PFSK-1 (cell line): ENCODE measurements around the gene ZNF608.

ENCODE experiments used
- FOXP2 ChIP-seq: optimal IDR thresholded peaks from 2 replicates; pipeline ENCODE3; 2011; ENCODE audit warnings: borderline replicate concordance, control low read depth, inconsistent platforms; ENCODE audit not compliant: insufficient read depth; ENCODE audit errors: extremely low read length, extremely low read depth
- POLR2AphosphoS5 ChIP-seq: IDR thresholded peaks from 2 replicates; pipeline ENCODE4 v1.6.1; 2012; ENCODE audit warnings: low read depth, mild to moderate bottlenecking, control low read depth, low read length, moderate library complexity
- SIN3A ChIP-seq: IDR thresholded peaks from 2 replicates; pipeline ENCODE4 v1.6.1; 2012; ENCODE audit warnings: mild to moderate bottlenecking, low read length, moderate library complexity, borderline replicate concordance; ENCODE audit not compliant: insufficient read depth
- TAF1 ChIP-seq: IDR thresholded peaks from 2 replicates; pipeline ENCODE4 v1.6.1; 2012; ENCODE audit warnings: low read length, control low read depth, borderline replicate concordance; ENCODE audit not compliant: insufficient read depth
- TF ChIP-seq, protein P1 (sequence below), 2 experiments: IDR thresholded peaks; 2 replicates each; pipeline versions ENCODE4 v1.6.1 to v1.8.0; 2011 to 2012; ENCODE audit warnings: low read depth in 2 of 2, low read length in 2 of 2, control low read depth in 1 of 2, inconsistent platforms in 1 of 2, mild to moderate bottlenecking in 1 of 2, moderate library complexity in 1 of 2; ENCODE audit not compliant: insufficient read depth in 1 of 2

The ZNF608 gene

DNA sequence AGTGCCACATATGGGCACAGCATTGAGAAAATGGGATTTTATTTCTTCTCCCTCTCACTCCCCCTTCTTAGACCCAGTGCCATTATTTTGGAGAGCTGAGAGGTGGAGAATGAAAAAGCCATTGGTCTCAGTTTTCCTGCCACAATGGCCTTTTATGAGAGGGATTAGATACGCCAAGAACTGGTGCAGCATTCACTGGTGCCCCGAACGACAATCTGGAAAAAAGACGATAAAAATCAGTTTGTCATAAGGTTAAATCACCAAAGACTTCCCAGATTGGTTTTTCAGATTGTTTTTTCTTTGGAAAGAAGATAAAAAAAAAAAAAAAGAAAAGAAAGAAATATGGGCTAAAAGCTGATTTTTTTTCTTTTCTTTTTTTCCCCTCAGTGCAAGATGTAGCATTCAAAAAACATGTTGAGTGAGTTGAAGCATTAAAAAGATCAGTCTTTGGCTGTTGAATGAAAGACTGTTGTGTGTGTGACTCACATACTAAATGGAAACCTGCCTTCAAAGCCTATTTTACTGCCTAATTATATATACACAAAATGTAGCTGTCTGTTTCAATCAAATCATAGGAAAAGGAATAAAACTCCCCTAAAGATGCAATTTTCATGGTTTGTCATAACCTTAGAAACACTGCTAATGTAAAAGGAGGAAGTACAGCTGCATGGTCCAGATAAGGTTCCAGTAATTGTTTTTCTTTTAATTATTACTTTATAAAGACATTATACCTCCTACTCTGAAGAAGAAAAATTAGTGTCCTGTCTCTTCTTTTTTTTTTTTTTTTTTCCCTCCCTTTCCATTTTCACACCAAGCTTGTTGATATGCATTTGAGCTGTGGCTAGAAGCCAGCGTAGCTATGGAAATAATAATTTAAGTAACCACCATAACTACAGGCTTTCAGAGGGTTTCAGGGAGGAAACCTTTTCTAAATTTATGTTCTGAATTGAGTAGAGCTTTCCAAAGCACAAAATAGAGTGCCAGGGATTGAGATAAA lies 27.2 kb upstream of the ZNF608 start:
- no peak for TF ChIP-seq POLR2AphosphoS5
- TF ChIP-seq, protein P1, sequence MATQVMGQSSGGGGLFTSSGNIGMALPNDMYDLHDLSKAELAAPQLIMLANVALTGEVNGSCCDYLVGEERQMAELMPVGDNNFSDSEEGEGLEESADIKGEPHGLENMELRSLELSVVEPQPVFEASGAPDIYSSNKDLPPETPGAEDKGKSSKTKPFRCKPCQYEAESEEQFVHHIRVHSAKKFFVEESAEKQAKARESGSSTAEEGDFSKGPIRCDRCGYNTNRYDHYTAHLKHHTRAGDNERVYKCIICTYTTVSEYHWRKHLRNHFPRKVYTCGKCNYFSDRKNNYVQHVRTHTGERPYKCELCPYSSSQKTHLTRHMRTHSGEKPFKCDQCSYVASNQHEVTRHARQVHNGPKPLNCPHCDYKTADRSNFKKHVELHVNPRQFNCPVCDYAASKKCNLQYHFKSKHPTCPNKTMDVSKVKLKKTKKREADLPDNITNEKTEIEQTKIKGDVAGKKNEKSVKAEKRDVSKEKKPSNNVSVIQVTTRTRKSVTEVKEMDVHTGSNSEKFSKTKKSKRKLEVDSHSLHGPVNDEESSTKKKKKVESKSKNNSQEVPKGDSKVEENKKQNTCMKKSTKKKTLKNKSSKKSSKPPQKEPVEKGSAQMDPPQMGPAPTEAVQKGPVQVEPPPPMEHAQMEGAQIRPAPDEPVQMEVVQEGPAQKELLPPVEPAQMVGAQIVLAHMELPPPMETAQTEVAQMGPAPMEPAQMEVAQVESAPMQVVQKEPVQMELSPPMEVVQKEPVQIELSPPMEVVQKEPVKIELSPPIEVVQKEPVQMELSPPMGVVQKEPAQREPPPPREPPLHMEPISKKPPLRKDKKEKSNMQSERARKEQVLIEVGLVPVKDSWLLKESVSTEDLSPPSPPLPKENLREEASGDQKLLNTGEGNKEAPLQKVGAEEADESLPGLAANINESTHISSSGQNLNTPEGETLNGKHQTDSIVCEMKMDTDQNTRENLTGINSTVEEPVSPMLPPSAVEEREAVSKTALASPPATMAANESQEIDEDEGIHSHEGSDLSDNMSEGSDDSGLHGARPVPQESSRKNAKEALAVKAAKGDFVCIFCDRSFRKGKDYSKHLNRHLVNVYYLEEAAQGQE (IDR thresholded peaks at IDR 0.05; ENCODE audit: insufficient read depth in 1 of 2, low read depth in 2 of 2, low read length in 2 of 2): no peak
- TF ChIP-seq FOXP2: no peak
- TF ChIP-seq TAF1: no peak
- TF ChIP-seq SIN3A: no peak

DNA sequence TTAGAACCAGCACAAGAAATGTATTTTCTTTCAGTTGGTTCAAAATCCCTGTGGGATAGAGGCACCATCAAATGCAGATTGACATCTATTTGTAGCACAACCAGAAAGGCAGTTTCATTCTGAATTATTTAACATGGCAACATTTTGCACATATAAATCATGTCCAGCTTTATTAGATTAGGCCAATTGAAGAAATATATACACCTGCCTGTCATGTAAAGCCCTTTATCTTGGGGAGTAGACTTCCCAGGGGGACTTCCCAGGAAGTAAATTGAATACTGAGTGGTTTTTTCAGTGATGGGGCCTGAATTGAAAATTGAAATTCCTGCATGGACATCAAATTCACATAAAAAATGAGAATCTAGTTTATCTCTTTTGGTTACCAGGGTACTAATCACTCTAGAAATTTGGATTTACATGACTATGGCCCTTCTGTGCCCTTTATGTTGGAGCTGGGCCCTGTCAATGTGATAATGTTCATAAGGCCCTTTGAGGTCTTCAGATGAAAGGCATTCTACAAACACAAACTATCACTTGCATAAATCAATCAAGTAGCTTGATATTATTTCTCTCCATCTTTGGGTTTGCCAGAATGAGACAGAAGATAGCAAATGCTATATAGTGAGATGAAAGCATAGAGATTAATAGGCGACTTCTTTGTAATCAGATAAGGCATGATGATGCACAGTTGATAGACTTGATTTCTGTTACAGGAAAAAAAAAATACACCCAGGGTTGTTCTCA lies 26.2 kb upstream of the ZNF608 start:
- no peak for TF ChIP-seq TAF1
- no peak for TF ChIP-seq POLR2AphosphoS5
- TF ChIP-seq FOXP2: no peak
- TF ChIP-seq, protein P1 (IDR thresholded peaks at IDR 0.05; ENCODE audit: insufficient read depth in 1 of 2, low read depth in 2 of 2, low read length in 2 of 2): no peak
- TF ChIP-seq SIN3A: no peak

DNA sequence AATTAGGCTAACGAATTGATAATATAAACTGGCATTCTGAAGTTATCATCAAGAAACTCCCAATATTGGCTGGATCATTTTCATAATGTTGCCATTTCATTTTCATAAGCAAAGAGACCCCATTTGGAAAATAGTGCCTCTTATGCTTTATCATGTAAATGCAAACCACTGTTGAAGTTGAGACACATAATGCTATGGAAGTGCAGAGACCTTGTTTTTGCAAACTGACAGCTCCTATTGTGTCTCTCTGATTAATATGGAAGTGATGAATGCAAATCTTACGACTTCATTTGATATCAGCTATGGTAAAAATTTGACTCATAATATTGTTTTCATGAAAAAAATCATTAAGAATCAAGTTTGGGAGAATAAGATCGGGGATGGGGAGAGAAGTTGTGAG lies 25.3 kb upstream of the ZNF608 start:
- TF ChIP-seq, protein P1 (IDR thresholded peaks at IDR 0.05; ENCODE audit: insufficient read depth in 1 of 2, low read depth in 2 of 2, low read length in 2 of 2): no peak
- TF ChIP-seq POLR2AphosphoS5 (no peak), FOXP2 (no peak), SIN3A (no peak), TAF1 (no peak)

DNA sequence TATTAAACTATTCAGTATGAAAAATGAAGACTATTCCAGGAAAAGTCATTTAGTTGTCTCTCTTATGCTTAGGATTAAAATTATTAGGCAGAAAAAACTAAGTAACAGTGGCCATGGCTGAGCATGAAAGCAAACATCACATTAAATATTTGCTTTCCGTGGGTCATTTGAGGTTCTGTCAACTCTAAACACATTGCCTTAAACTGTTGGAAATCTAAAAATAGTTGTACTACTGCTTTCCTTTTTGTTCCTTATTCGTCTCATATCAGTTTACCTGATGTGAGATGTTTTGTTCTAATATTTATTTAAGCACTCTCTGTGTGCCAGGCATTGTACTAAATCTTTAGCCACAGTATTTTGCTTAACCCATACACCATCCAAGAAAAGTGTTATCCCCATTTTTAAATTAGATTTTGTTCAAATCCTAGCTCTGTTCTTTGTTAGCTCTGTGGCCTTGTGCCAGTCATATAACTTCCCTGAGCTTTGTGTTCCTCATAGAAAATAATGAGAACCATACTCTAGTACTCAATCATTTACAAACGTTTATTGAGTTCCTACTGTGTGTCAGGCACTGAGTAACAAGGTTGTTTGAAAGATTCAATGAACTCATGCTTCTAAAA lies 18.7 kb upstream of the ZNF608 start:
- TF ChIP-seq TAF1: no peak

DNA sequence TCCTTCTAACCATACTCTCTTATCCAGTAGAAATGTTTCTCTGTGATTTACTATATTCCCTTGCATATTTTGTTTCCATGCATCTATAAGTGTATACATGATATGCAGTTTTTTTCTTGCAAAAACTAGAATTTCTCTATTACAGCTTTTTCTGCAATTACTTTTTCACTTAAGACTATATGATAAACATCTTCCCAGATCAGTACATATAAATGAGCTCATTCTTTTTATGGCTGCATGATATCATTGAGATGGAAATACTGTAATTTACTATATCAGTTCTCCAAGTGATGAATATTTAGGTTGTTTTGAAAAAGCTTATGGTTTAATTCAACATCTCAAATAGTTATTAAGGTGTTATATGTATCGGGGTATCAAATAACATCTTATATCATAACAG lies 18.1 kb upstream of the ZNF608 start:
- TF ChIP-seq TAF1 (no peak), SIN3A (no peak), FOXP2 (no peak), POLR2AphosphoS5 (no peak)
- TF ChIP-seq, protein P1 (IDR thresholded peaks at IDR 0.05; ENCODE audit: insufficient read depth in 1 of 2, low read depth in 2 of 2, low read length in 2 of 2): no peak
